HT-29 (cell line): Measurements from ENCODE around the gene ACVR1. TPM values are rescaled to one million over a fixed set of nuclear protein-coding genes. Genes with fewer than 3 reads are reported as not detected.
"Not testable (repeated sequence)": the region's sequence is repeated elsewhere in the genome, so short reads cannot be mapped to it uniquely, and the experiment has no call there.

Experiments
- DNase-seq: peaks from one replicate; pipeline ENCODE4 v3.0.0-alpha.2; 2015; ENCODE audit warnings: low spot score
- total RNA-seq: library from RNA; depleted of rRNA; stranded (reverse); fragments of >200 nt; shearing (Covaris generic); gene quantifications from 2 replicates; pipeline ENCODE4 v1.2.3, GENCODE V29; 2014

ACVR1 gene
- total RNA-seq, 1 experiment from 2014 or later, result 6.6 TPM

DNA sequence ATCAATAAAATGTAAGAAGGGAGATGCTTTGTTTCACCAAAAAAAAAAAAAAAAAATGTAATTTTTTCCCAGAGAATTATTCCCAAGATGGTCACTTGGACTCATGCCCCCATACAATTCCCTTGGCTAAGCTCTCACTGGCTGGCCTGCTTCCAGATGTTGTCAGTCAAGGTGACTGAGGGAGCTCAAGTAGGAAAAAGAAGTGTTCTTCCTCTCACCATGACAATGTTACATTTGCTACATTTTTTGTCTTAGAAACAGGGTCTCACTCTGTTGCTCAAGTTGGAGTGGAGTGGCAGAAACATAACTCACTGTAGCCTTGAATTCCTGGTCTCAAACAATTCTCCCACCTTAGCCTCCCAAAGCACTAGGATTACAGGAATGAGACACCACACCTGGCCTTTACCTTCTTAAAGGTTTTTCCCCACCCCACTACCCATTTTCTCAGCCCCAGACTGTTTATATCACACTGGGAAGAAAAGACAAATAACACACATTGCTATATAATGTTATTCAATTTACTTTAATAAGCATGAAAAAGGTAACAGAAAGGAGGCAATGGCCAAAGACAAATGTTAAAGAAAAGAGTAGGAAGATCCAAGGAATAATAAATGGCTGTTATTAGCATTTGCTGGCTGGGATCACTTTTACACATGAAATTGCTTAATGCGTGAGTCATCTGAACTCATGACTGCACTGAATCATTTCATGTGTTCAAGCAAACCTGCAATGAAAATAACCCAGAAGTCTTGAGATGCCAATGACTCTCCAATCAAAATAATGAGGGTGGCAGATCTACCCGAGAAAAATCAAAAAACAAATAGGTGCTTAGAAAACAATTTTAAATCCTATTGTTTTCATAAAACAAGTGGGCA, 45.2 kb downstream of the ACVR1 start:
- peak; percentile 74 for DNase-seq

DNA sequence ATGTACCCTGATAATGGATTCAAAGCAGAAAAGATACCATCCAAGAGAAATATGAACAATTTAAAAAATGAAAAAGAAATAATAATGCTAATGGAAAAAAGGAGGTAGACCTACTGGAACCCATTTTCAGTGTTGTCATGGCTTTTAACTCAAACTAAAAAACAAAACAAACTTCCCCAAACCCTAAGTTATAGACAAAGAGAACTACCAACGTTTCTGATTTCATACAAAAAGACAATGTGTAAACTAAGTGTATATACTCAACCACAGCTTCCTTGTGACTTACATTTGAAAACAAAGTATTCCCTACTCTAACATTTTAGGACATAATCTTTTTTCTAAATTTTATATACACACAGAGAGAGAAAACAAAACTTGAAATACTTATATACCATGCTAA, 45.9 kb downstream of the ACVR1 start:
- no peak for DNase-seq

DNA sequence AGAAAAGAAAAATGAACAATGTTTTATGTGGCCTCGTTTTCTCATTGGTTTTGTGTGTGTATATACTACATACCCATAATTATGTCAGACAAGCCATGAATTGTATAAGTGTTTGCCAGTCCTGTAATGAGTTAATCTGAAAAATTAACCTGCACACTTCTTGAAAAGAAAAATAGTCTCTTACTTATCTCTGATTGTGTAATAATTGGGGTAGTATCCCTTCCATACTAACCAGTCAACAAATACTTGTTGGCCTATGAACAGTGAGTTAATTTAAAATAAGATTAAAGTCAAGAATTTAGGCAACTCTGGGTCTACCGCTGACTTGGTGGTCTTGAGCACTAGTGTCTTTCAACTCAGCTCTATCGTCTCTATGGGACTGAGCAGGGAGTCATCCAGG, 48.8 kb downstream of the ACVR1 start:
- DNase-seq, result no peak

DNA sequence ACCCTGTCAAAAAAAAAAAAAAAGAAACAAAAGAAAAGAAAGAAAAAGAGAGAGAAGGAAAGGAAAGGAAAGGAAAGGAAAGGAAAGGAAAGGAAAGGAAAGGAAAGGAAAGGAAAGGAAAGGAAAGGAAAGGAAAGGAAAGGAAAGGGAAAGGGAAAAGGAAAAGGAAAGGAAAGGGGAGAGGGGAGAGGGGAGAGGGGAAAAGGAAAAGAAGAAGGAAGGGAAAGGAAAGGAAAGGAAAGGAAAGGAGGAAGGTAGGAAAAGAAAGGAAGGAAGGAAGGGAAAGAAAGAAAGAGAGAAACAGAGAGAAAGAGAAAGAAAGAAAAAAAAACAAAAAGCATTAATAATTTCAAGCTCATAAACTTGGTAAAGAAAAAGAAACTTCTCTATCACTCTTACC, 49.5 kb downstream of the ACVR1 start:
- DNase-seq, result not testable (repeated sequence)

DNA sequence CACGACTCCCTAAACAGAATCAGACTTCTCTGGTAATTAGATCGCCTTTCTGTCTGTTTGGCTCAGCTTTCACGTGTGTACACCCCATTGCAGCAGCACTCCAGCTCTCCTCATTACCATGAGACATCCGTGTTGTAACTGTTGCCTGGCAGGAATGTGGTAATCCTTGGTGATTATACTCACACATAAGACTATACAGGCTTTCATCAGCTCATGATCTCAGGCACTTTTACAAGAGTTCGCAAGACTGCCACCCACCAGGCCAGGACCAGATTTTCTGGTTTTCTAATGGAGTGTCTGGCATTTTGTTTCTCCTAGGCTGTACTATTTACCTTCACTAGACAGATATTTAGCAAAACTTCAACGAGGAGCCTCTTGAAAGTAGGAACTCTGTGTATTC, 50.2 kb downstream of the ACVR1 start:
- DNase-seq, result peak; percentile 93

DNA sequence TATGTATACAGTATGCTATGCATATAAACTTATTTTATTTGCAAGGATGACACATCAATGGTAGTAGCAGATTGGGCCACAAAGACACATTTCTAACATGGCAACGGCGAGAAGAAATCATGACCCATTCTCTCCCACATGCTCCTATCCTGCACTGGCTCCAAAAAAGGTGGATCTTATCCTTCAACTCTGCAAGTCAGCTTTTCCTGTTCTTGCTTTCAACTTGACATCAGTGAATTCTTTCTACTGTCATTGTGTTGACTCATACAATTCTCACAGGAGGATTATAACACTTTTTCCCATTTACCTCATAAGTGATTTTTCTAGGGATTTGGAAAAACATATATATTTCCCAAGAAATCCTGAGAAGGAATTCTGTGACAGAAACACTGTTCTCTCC, 53.1 kb downstream of the ACVR1 start:
- DNase-seq, result no peak

DNA sequence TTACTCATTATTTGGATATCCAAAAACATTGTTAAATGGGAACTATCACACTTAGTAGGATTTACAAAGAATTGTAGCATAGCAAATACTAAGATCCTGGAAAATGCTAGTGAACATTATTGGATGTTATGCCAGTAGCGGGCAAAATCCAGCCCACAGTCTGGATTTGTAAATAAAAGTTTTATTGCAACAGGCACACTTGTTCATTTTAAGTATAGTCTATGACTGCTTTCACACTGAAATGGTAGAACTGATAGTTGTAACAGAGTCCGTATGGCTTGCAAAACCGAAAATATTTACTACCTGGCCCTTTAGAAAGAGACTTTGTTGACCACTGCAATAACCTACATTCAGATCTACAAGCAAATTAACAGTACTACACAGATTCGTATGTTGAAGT, 53.6 kb downstream of the ACVR1 start:
- no peak for DNase-seq

DNA sequence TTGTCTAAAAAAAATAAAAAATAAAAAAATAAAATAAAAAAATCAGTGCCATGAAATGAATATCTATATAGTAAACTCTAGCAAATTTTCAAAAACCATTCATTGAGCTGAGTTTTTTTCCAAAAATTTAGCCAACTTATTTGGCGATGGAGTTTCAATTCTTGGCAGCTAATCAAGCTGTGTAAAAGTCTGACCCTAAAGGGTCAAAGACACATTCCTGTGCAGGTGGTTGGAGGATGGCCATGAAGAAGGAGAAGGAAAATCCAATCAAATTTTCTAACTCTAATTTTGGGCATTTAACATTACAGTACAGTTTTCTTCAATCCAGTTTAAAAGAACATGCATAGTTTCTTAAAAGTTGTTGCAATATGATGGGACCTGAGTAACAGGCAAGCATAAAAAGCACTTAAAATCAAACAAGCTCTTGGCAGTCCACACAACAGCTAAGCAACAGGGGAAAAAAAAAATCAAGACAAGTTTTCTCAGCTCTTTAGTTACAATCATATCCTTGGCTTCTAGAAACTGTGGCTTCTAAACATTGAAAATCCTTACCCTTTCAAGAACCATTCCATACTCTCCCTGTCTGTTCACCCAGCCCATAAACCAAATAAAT, 54.5 kb downstream of the ACVR1 start:
- no peak for DNase-seq

DNA sequence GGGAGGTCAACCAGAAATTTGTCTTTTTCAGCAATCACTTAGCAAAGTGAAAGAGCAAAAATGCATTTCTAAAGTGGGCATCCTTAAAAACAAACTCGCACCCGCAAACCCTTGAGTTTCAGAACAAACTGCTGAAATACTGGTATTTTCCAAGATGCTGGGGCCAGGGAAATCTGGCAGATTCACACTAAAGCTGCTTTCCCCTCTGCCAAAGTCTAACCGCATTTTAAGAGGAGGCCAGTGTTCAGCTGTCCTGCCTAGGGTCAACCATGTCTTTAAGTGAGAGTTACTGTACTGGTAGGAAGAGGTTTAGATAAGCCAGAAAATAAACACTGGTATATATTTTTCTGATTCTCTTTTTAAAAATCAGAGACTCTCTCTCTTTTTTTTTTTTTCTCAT, 55.9 kb downstream of the ACVR1 start:
- DNase-seq, result no peak

DNA sequence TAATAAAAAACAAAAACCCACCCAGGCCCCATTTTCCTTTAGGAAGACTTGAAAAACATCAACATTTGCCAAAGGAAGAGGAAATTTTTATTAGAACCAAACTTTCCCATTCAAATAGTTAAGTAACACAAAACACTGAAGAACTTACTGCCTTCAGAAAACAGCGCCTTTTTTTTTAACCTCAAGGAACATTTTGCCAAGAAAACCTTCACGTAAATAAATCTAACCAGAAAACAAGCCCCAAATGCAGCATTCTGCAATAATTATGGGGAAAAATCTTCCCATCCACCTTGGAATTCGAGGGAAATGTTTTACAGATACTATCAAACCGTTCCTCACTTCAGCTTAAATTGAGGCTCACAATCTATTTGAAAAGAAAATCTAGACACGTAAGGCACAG, 56.4 kb downstream of the ACVR1 start:
- DNase-seq, result no peak

DNA sequence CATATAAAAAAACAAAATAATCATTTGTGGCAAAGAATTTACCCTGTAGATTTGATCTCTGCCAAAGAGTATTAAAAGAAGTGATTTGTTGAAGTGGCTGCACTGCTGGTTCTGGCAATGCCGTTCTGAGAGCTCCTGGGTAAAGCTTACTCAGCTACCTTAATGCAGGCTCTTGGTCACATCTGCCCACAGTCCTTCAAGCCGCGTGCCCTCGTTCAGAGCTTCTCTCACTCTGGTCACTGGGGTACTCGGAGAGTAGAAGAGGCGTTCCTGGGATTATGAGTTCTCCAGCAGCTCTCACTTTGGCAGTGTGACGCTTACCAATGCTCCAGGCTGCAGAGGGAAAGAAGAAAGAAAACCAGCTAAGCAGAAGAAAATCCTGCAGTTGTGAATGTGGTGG, 57.9 kb downstream of the ACVR1 start:
- DNase-seq, result no peak

DNA sequence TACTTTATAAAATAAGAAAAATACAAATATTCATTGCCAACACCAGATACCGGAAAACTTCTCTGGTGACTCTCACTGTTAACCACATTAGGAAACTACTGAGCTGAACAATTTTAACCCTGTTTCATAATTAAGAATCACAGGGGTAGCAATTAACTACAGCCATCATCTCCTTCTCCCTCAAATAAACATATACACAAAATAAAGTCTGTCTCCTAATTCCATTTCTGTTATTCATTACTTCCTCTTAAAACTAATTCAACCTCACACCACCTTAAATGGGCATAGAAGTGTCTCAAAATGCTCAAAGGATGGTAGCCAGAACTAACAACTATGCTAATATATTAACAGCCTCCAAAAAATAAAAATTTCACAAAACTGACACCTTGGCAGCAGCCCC, 60.7 kb downstream of the ACVR1 start:
- DNase-seq, result no peak

DNA sequence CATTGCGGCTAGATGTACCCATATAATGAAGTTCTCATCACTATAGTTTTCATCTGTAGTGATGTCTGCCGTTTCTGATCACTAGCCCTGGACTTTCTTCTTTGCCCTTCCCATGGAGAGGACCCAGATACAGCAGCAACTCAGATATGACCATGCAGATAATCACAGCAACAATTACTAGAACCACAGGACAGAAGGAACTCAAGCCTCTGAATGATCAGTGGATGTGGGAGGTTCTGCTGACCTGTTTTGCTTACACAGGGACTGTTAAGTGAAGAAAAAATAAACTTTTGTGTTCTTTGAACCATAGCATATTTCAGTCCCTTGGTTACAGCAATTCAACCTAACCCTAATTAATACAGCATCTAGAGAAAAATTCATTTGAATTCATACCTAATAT, 62.7 kb downstream of the ACVR1 start:
- no peak for DNase-seq

DNA sequence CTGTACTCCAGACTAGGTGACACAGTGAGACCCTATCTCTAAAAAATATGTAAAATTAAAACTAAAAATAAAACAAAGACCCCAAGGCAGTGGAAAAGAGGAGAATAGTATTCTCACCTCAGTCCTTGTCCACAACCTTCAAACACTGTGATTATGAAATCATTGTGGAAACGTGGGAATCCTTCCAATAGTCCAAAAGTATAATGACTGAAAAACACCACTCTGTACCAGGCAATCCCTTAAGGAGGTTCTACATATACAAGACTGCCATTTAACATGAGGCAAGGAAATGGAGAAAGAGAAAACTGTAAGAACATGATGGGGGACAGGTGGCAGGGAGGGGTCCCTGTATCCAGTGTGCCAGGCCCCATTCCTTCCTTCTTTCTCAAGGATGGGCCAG, 66.1 kb downstream of the ACVR1 start:
- no peak for DNase-seq

DNA sequence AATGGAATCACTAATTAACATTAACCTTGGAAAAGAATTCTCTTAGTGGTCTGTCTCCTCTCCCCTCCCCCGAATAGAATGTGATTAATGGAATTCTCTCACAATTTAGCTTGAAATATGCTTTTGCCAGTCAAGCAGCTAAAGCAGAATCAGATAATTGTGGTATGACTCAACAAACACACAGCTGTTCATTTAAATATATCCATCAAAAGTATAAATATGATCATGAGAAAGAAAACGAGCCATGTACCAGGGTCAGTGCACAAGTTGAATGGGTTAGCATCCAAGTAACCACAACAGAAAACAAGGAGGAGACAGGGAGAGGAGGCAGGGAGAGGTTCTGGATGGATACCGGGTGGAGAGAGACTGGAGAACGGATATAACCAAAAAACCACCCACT, 66.9 kb downstream of the ACVR1 start:
- DNase-seq, result no peak

DNA sequence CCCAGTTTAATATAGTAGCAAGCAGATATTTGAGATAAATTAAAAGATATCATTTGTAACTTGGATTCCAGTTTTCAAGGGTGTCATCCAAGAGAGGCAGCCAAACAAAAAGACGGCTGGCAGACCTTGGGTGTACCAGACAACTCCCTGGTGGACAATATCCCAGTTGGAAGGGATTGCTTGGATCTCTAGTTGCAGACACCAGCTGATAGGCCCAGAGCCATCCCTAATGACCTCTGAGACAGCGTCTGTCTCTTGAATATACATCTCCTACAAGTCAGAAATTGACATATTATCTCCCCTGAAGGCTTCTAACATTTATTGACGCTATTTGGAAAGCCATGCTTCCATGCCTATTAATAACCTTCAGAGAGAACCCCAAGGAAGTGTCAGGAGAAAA, 67.7 kb downstream of the ACVR1 start:
- DNase-seq, result no peak

DNA sequence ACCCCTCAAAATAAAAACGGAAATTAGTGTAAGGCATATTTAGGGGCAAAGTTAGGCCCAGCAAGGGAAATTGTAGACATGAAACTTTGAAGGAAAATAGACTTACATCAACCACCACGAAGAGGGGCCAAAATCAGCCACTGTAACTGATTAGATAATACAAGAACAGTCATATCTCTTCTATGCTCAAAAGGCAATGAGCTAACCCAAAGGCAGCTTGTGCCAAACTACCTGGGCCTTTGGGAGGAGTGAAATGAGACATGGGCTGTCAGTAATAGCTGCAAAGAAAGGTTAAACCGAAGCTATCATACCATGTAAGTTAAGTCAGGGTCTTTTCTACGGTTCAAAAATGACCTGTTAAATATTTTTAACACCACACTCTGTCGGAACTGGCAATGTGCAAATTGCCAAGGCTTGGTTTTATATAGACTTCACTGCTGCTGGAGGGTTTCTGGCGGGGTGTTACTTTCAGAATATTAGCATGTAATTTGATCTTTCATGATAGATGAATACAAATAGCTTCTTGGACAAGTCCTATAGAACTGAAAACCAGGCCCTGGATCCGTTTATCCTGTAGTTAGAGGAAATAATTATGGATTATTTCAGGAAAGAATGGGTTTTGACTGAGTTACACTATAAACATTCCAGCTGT, 69.6 kb downstream of the ACVR1 start:
- DNase-seq, result no peak

DNA sequence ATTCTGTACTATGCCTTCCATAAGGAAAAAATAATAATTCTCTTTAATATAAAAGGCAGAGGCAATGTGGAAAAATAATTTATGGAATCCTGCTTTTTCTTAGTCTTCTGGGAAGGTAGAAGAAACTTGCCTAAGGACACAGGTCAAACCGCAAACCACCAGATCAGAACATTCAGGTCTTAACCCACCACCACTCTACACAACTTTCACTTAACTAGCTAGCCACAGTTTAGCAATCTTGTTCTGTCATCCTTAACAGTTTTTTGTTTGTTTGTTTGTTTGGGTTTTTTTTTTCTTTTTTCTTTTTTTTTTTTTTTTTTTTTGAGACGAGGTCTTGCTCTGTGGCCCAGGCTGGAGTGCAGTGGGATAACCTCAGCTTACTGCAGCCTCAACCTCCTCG, 70.6 kb downstream of the ACVR1 start:
- DNase-seq, result no peak

DNA sequence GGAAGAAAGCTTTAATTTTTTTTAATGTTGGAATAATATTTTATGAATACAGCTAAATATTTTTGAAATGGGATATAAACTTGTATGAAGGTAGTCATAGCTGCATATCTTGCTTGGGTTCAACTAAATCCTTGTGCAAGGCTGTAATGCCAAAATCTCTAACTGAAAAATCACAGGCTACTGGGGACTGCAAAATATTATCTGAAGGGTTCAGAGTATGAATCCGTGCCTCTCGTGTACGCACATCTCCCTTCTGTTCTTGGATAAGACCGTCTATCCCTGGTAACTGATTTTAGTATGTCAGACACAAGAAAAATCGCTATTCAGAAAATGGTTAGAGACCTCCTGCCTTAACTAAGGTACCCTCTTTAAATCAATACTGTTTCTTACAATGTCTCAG, 71.8 kb downstream of the ACVR1 start:
- no peak for DNase-seq

DNA sequence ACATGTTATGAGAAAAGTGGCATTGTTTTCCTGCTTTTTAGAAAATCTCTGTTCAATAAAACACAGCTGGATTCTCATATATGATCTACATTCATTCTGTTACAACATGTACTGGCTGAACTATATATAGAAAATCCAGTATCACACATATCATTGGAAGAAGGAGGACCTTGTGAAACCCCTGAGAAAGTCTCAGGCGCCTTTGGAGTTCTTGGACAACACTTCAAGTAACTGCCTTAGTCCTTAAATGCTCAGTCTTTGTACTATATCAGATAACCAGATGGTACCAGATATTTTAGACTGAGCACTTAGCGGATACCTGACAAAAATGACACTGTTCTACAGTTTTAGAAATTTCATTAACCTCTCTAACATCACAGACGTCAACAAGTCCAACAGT, 72.2 kb downstream of the ACVR1 start:
- no peak for DNase-seq

DNA sequence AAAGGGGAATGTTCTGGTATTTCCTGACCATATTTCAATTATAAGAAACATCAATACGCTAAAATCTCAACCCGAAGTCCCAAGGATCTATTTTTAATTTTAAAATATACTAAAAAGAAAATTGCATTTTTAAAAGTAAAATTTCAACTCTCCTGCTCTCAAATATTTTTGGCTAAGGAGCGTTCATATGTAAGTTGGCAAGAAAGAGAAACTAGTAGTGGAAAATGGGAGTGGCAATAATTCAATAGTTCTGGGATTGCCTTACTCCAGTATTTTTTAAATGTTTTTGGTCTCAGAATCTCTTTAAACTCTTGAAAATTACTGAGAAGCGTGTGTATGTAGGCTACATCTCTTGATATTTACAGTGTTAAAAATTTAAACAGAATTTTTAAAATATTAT, 72.7 kb downstream of the ACVR1 start:
- no peak for DNase-seq

DNA sequence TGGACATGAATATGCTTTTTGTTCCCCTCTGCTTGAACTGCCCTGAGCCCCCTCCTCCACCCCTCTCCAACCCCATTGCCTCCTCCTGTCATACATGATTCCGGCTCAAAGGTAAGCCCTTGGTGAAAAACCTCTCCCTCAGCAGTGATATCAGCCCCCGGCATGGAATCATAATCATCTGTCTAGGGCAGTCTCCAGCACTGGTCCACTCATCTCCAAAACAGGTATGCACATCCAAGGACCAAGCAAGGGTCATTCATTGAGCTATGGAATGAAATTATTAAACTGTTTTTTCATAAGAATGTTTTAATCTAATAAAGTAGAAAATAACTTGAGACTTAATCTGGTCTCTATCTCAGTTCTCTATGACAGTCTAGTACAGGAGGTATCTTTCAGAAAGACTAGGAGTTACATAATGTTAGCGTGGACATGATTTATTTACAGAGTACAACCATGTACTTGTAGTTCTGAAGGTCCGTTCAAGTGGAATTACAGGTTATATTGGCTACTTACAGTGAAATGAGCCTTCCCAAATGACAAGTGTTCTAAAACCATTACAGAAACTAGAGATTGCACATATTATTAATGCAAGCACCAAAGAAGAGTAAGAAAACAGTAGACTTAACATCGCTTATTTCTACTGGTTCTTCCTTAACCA, 75.2 kb downstream of the ACVR1 start:
- no peak for DNase-seq
